Neural cell (in vitro differentiated cells): ENCODE results near the gene CCDC154. TPM values are rescaled to one million over a fixed set of nuclear protein-coding genes. Genes with fewer than 3 reads are reported as not detected.

Source experiments
- H2AFZ ChIP-seq: fragments of 200-600, 300-800 bp; sonication (generic), shearing (Covaris generic); 2 replicates; pipeline ENCODE4 v1.6.0; 2014; ENCODE audit warnings: low read depth, mild to moderate bottlenecking, antibody characterized with exemption, low read length, moderate library complexity
- H3F3A ChIP-seq: fragments of 200-600 bp; shearing (Covaris generic); 2 replicates; pipeline ENCODE4 v1.6.1; 2016; ENCODE audit warnings: mild to moderate bottlenecking, moderate library complexity, mixed read lengths, antibody characterized with exemption, low read length; ENCODE audit not compliant: insufficient read depth, poor library complexity, severe bottlenecking
- H3K27ac ChIP-seq: fragments of 200-600, 300-800 bp; sonication (generic), shearing (Covaris generic); 2 replicates; pipeline ENCODE4 v1.5.1; 2014; ENCODE audit warnings: mild to moderate bottlenecking, low read length, moderate library complexity
- H3K27me3 ChIP-seq: fragments of 300-800, 200-600 bp; sonication (generic), shearing (Covaris generic); 2 replicates; pipeline ENCODE4 v1.6.0; 2014; ENCODE audit warnings: mild to moderate bottlenecking, low read depth, low read length, moderate library complexity; ENCODE audit not compliant: insufficient read depth
- H3K36me3 ChIP-seq: fragments of 300-800, 200-600 bp; sonication (generic), shearing (Covaris generic); 2 replicates; pipeline ENCODE4 v1.5.1; 2014; ENCODE audit warnings: mild to moderate bottlenecking, antibody characterized with exemption, low read length, moderate library complexity; ENCODE audit not compliant: insufficient read depth
- H3K4me2 ChIP-seq: fragments of 300-800, 200-600 bp; sonication (generic), shearing (Covaris generic); 2 replicates; pipeline ENCODE4 v1.6.0; 2014; ENCODE audit warnings: mild to moderate bottlenecking, low read length
- H3K4me3 ChIP-seq: fragments of 300-800, 200-600 bp; sonication (generic), shearing (Covaris generic); 2 replicates; pipeline ENCODE4 v1.5.1; 2014; ENCODE audit warnings: mild to moderate bottlenecking, low read length, moderate library complexity
- H3K79me2 ChIP-seq: fragments of 200-600 bp; shearing (Covaris generic); replicated peaks from 2 replicates; pipeline ENCODE4 v1.6.0; 2014; ENCODE audit warnings: mild to moderate bottlenecking, low read length, moderate library complexity; ENCODE audit not compliant: insufficient read depth
- H3K9ac ChIP-seq: fragments of 300-800, 200-600 bp; sonication (generic), shearing (Covaris generic); 2 replicates; pipeline ENCODE4 v1.6.1; 2016; ENCODE audit warnings: mild to moderate bottlenecking, low read length, mixed read lengths
- H3K9me2 ChIP-seq: fragments of 200-600 bp; shearing (Covaris generic); 2 replicates; pipeline ENCODE4 v1.6.1; 2016; ENCODE audit warnings: mild to moderate bottlenecking, low read length, mixed read lengths; ENCODE audit not compliant: insufficient read depth
- H3K9me3 ChIP-seq: fragments of 200-600, 300-800 bp; sonication (generic), shearing (Covaris generic); 2 replicates; pipeline ENCODE4 v1.6.1; 2016; ENCODE audit warnings: mild to moderate bottlenecking, mixed run types, low read length, moderate library complexity, mixed read lengths
- H4K20me1 ChIP-seq: fragments of 200-600 bp; shearing (Covaris generic); 2 replicates; pipeline ENCODE4 v1.6.1; 2016; ENCODE audit warnings: mild to moderate bottlenecking, mixed run types; ENCODE audit not compliant: insufficient read depth
- CTCF ChIP-seq: fragments of 450-650 bp; IDR thresholded peaks from 2 replicates; pipeline ENCODE4 v1.5.1; 2014; ENCODE audit warnings: antibody characterized with exemption, mild to moderate bottlenecking, moderate library complexity; ENCODE audit not compliant: poor library complexity, severe bottlenecking
- EP300 ChIP-seq: fragments of 450-650 bp; conservative IDR thresholded peaks from 2 replicates; pipeline ENCODE4 v1.6.1; 2014; ENCODE audit warnings: antibody characterized with exemption, mild to moderate bottlenecking, moderate library complexity; ENCODE audit not compliant: poor library complexity, severe bottlenecking
- EZH2 ChIP-seq: fragments of 200-600, 300-800 bp; shearing (Covaris generic), sonication (generic); IDR thresholded peaks from 2 replicates; pipeline ENCODE4 v1.6.1; 2014; ENCODE audit warnings: antibody characterized with exemption, low read length, borderline replicate concordance, mild to moderate bottlenecking; ENCODE audit not compliant: insufficient read depth, poor library complexity, severe bottlenecking
- MXI1 ChIP-seq: fragments of 450-650 bp; conservative IDR thresholded peaks from 2 replicates; pipeline ENCODE4 v1.6.1; 2014; ENCODE audit warnings: antibody characterized with exemption, mild to moderate bottlenecking; ENCODE audit not compliant: poor library complexity, severe bottlenecking
- POLR2AphosphoS5 ChIP-seq: IDR thresholded peaks from 2 replicates; pipeline ENCODE4 v1.6.1; 2012
- RAD21 ChIP-seq: fragments of 450-650 bp; conservative IDR thresholded peaks from 2 replicates; pipeline ENCODE4 v1.6.1; 2014; ENCODE audit warnings: antibody characterized with exemption, mild to moderate bottlenecking, moderate library complexity
- SMC3 ChIP-seq: fragments of 450-650 bp; conservative IDR thresholded peaks from 2 replicates; pipeline ENCODE4 v1.6.1; 2014; ENCODE audit warnings: antibody characterized with exemption, mild to moderate bottlenecking, moderate library complexity; ENCODE audit not compliant: poor library complexity
- TAF1 ChIP-seq: IDR thresholded peaks from 2 replicates; pipeline ENCODE4 v1.6.1; 2012; ENCODE audit warnings: low read depth
- polyA plus RNA-seq: library from polyadenylated mRNA; depleted of rRNA; stranded (reverse); fragments of >200 nt; gene quantifications from 2 replicates; pipeline ENCODE4 v1.2.3, GENCODE V29; 2014
- TF ChIP-seq, protein P1 (sequence below): IDR thresholded peaks from 2 replicates; pipeline ENCODE4 v1.6.1; 2012; ENCODE audit warnings: borderline replicate concordance

The CCDC154 gene
- polyA plus RNA-seq, 1 donor from 2014 or later = 3.3 TPM

- TF ChIP-seq CTCF (no peak), EZH2 (no peak), MXI1 (no peak), RAD21 (no peak), TAF1 (no peak), SMC3 (no peak), POLR2AphosphoS5 (no peak), EP300 (no peak)
- TF ChIP-seq, protein P1, sequence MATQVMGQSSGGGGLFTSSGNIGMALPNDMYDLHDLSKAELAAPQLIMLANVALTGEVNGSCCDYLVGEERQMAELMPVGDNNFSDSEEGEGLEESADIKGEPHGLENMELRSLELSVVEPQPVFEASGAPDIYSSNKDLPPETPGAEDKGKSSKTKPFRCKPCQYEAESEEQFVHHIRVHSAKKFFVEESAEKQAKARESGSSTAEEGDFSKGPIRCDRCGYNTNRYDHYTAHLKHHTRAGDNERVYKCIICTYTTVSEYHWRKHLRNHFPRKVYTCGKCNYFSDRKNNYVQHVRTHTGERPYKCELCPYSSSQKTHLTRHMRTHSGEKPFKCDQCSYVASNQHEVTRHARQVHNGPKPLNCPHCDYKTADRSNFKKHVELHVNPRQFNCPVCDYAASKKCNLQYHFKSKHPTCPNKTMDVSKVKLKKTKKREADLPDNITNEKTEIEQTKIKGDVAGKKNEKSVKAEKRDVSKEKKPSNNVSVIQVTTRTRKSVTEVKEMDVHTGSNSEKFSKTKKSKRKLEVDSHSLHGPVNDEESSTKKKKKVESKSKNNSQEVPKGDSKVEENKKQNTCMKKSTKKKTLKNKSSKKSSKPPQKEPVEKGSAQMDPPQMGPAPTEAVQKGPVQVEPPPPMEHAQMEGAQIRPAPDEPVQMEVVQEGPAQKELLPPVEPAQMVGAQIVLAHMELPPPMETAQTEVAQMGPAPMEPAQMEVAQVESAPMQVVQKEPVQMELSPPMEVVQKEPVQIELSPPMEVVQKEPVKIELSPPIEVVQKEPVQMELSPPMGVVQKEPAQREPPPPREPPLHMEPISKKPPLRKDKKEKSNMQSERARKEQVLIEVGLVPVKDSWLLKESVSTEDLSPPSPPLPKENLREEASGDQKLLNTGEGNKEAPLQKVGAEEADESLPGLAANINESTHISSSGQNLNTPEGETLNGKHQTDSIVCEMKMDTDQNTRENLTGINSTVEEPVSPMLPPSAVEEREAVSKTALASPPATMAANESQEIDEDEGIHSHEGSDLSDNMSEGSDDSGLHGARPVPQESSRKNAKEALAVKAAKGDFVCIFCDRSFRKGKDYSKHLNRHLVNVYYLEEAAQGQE = no peak
- no peaks in the 10 kb centered on the region for H3K9me2 ChIP-seq
- no peak within 1 kb of the TSS for H3K4me3 ChIP-seq
- no peak within 1 kb of the TSS for H2AFZ ChIP-seq
- H3K9me3 ChIP-seq = no peaks in the 10 kb centered on the region
- no peak within 1 kb of the TSS for H3K9ac ChIP-seq
- no peak within 1 kb of the TSS for H3K4me2 ChIP-seq
- H3K27ac ChIP-seq = no peak within 1 kb of the TSS
- H3K36me3 ChIP-seq = no peaks in the 10 kb centered on the region
- no peaks in the 10 kb centered on the region for H3F3A ChIP-seq
- no peaks in the 10 kb centered on the region for H3K27me3 ChIP-seq
- no peaks in the 10 kb centered on the region for H4K20me1 ChIP-seq
- no peaks in the 10 kb centered on the region for H3K79me2 ChIP-seq
Observed at GRCh38 chr16:1488619-1489018, 44.3 kb upstream of the CCDC154 start, which contains the start of gene PTX4. PTX4 (minus strand) TSS chr16:1488944; CDS start chr16:1488909, 35 bp downstream.

GRCh38 chr16:1488054-1488601 lies 43.8 kb upstream of the CCDC154 start:
- Histone ChIP-seq H3K79me2 (no peaks in the 10 kb centered on the region), H3K4me3 (no peak overlapping the region), H3K27me3 (no peaks in the 10 kb centered on the region), H3K4me2 (no peak overlapping the region), H3K27ac (no peak overlapping the region), H3K9ac (no peak overlapping the region), H3K9me3 (no peaks in the 10 kb centered on the region), H2AFZ (no peak overlapping the region), H4K20me1 (no peaks in the 10 kb centered on the region), H3K9me2 (no peaks in the 10 kb centered on the region), H3K36me3 (no peaks in the 10 kb centered on the region), H3F3A (no peaks in the 10 kb centered on the region)
- TF ChIP-seq SMC3 (no peak), EP300 (no peak), CTCF (no peak), TAF1 (no peak), MXI1 (no peak), EZH2 (no peak), POLR2AphosphoS5 (no peak), RAD21 (no peak)
- TF ChIP-seq, protein P1 = no peak
